HCT116 (cell line): ENCODE measurements around the gene TEX9.

Experiments used
- CEBPB ChIP-seq: IDR thresholded peaks from 2 replicates; pipeline ENCODE4 v1.6.1; 2012; ENCODE audit warnings: low read depth
- CTCF ChIP-seq, 3 experiments: fragments of 200-600 bp in 1 of 3; sonication (generic) in 1 of 3; IDR thresholded peaks in 2 of 3; conservative IDR thresholded peaks in 1 of 3; 2 replicates each; pipeline ENCODE4 v1.5.1; 2012 to 2017; ENCODE audit warnings: low read depth in 2 of 3, low read length in 2 of 3, antibody characterized with exemption in 1 of 3, borderline replicate concordance in 1 of 3, control low read depth in 1 of 3, mild to moderate bottlenecking in 1 of 3, mixed read lengths in 1 of 3, mixed run types in 1 of 3, moderate library complexity in 1 of 3; ENCODE audit not compliant: insufficient read depth in 1 of 3
- JUND ChIP-seq: IDR thresholded peaks from 2 replicates; pipeline ENCODE4 v1.6.1; 2012
- MAX ChIP-seq: IDR thresholded peaks from 2 replicates; pipeline ENCODE4 v1.6.1; 2012
- POLR2A ChIP-seq: IDR thresholded peaks from 2 replicates; pipeline ENCODE4 v1.7.0; 2011; ENCODE audit warnings: borderline replicate concordance; ENCODE audit not compliant: insufficient read depth, insufficient read length; ENCODE audit errors: extremely low read depth

- peak; percentile 51 for TF ChIP-seq MAX
- no peak for TF ChIP-seq CEBPB
- TF ChIP-seq CTCF (IDR thresholded peaks at IDR 0.05 in 2 of 3, conservative IDR thresholded peaks at IDR 0.05 in 1 of 3; ENCODE audit: borderline replicate concordance in 1 of 3, insufficient read depth in 1 of 3, low read depth in 2 of 3, low read length in 2 of 3), result no peak
- no peak for TF ChIP-seq POLR2A
- no peak for TF ChIP-seq JUND
Measured at GRCh38 chr15:56464893-56465520, 99.8 kb downstream of the TEX9 start, which contains the start of gene MNS1.
